ENCODE results near the gene TLE2.

DNA sequence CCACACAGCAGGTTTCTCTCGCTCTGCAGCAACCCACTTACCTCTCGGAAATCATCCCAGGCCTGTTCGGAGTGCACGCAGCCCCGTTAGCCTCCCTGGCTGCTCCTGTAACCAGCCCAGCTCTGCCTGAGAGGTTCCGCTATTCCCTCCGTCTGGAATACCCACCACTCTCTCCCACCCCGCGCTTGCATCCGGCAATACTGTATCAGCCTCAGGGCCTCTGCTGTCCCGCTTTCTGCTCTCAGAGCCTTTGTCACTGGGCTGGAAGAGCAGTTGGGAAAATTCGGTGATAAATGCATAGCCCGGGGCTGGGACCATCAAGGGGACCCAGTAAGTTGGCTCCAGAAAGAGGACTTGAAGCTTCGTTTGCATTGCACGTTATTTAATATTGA lies 52.5 kb downstream of the TLE2 start:
- TF ChIP-seq CTCF (IDR thresholded peaks at IDR 0.05) (no peak), JUNB (IDR thresholded peaks at IDR 0.05) (no peak), HDAC2 (IDR thresholded peaks at IDR 0.05) (no peak)

Measured in A549 (cell line).